ENCODE results near the gene CANT1. TPM values are rescaled to one million over a fixed set of nuclear protein-coding genes. Genes with fewer than 3 reads are reported as not detected.

The CANT1 gene
- total RNA-seq, 1 experiment from 2014 or later: 34.1 TPM

- peaks cover 82% of the 10 kb centered on the region for H3K27me3 Mint-ChIP-seq (ENCODE audit: low read depth)
- ATAC-seq (no peak), DNase-seq (ENCODE audit: low spot score) (no peak)
- H3K4me3 Mint-ChIP-seq: no peak overlapping the region
- ChIA-PET POLR2A (no interaction called here), CTCF (no interaction called here)
- H3K4me1 Mint-ChIP-seq: peaks cover 18% of the 10 kb centered on the region
- no peaks in the 10 kb centered on the region; the same call in 1 of the 2 replicates for H3K36me3 Mint-ChIP-seq
- no peaks in the 10 kb centered on the region for H3K9me3 Mint-ChIP-seq
- TF ChIP-seq HMGA2 (CRISPR knock-in tag; IDR thresholded peaks at IDR 0.05) (no peak), ZNF317 (CRISPR knock-in tag; IDR thresholded peaks at IDR 0.05; ENCODE audit: borderline replicate concordance, low read depth) (no peak), RELA (CRISPR knock-in tag; IDR thresholded peaks at IDR 0.05; ENCODE audit: borderline replicate concordance) (no peak), ZNF396 (CRISPR knock-in tag; IDR thresholded peaks at IDR 0.05; ENCODE audit: borderline replicate concordance) (no peak), NFYB (CRISPR knock-in tag; conservative IDR thresholded peaks at IDR 0.05; ENCODE audit: low read depth) (no peak), ZBTB21 (CRISPR knock-in tag; IDR thresholded peaks at IDR 0.05; ENCODE audit: borderline replicate concordance) (no peak), ZNF263 (CRISPR knock-in tag; IDR thresholded peaks at IDR 0.05; ENCODE audit: low read depth) (no peak), SMAD3 (CRISPR knock-in tag; IDR thresholded peaks at IDR 0.05; ENCODE audit: borderline replicate concordance) (no peak), IRF1 (CRISPR knock-in tag; IDR thresholded peaks at IDR 0.05) (no peak), ZNF532 (CRISPR knock-in tag; IDR thresholded peaks at IDR 0.05; ENCODE audit: borderline replicate concordance) (no peak), OVOL2 (CRISPR knock-in tag; IDR thresholded peaks at IDR 0.05; ENCODE audit: borderline replicate concordance) (no peak), FOXK1 (CRISPR knock-in tag; IDR thresholded peaks at IDR 0.05) (no peak), NR3C1 (CRISPR knock-in tag; conservative IDR thresholded peaks at IDR 0.05; ENCODE audit: low read depth) (no peak), EMX1 (CRISPR knock-in tag; IDR thresholded peaks at IDR 0.05) (no peak), GRHL2 (CRISPR knock-in tag; IDR thresholded peaks at IDR 0.05; ENCODE audit: insufficient replicate concordance, severe bottlenecking) (no peak)
- TF ChIP-seq, protein P1, sequence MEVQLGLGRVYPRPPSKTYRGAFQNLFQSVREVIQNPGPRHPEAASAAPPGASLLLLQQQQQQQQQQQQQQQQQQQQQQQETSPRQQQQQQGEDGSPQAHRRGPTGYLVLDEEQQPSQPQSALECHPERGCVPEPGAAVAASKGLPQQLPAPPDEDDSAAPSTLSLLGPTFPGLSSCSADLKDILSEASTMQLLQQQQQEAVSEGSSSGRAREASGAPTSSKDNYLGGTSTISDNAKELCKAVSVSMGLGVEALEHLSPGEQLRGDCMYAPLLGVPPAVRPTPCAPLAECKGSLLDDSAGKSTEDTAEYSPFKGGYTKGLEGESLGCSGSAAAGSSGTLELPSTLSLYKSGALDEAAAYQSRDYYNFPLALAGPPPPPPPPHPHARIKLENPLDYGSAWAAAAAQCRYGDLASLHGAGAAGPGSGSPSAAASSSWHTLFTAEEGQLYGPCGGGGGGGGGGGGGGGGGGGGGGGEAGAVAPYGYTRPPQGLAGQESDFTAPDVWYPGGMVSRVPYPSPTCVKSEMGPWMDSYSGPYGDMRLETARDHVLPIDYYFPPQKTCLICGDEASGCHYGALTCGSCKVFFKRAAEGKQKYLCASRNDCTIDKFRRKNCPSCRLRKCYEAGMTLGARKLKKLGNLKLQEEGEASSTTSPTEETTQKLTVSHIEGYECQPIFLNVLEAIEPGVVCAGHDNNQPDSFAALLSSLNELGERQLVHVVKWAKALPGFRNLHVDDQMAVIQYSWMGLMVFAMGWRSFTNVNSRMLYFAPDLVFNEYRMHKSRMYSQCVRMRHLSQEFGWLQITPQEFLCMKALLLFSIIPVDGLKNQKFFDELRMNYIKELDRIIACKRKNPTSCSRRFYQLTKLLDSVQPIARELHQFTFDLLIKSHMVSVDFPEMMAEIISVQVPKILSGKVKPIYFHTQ (CRISPR knock-in tag; IDR thresholded peaks at IDR 0.05): no peak
- TF ChIP-seq, protein P2, sequence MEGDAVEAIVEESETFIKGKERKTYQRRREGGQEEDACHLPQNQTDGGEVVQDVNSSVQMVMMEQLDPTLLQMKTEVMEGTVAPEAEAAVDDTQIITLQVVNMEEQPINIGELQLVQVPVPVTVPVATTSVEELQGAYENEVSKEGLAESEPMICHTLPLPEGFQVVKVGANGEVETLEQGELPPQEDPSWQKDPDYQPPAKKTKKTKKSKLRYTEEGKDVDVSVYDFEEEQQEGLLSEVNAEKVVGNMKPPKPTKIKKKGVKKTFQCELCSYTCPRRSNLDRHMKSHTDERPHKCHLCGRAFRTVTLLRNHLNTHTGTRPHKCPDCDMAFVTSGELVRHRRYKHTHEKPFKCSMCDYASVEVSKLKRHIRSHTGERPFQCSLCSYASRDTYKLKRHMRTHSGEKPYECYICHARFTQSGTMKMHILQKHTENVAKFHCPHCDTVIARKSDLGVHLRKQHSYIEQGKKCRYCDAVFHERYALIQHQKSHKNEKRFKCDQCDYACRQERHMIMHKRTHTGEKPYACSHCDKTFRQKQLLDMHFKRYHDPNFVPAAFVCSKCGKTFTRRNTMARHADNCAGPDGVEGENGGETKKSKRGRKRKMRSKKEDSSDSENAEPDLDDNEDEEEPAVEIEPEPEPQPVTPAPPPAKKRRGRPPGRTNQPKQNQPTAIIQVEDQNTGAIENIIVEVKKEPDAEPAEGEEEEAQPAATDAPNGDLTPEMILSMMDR (IDR thresholded peaks at IDR 0.05): no peak
- no peak overlapping the region for H3K27ac Mint-ChIP-seq
These were observed 4.3 kb downstream of the CANT1 start for GRCh38 chr17:79005063-79005861.
